GM21717 (cell line): ENCODE measurements around the gene ISCA2.
"Not testable (repeated sequence)": the region's sequence is repeated elsewhere in the genome, so short reads cannot be mapped to it uniquely, and the experiment has no call there.

ENCODE experiments used
- ATAC-seq: cut with Tn5 transposase; IDR thresholded peaks from one replicate; pipeline ENCODE4 v1.9.1; 2021; ENCODE audit warnings: mild to moderate bottlenecking, moderate library complexity; ENCODE audit not compliant: unreplicated experiment

Gene ISCA2

GRCh38 chr14:74493343-74494261, at the start of gene ISCA2:
ISCA2 (plus strand) TSS chr14:74493765; CDS start chr14:74493775, 10 bp downstream.
- ATAC-seq, result peak; percentile 84

GRCh38 chr14:74444866-74445265, 48.7 kb upstream of the ISCA2 start:
- ATAC-seq, result no peak

GRCh38 chr14:74454397-74454796, 39.2 kb upstream of the ISCA2 start:
- not testable (repeated sequence) for ATAC-seq

DNA sequence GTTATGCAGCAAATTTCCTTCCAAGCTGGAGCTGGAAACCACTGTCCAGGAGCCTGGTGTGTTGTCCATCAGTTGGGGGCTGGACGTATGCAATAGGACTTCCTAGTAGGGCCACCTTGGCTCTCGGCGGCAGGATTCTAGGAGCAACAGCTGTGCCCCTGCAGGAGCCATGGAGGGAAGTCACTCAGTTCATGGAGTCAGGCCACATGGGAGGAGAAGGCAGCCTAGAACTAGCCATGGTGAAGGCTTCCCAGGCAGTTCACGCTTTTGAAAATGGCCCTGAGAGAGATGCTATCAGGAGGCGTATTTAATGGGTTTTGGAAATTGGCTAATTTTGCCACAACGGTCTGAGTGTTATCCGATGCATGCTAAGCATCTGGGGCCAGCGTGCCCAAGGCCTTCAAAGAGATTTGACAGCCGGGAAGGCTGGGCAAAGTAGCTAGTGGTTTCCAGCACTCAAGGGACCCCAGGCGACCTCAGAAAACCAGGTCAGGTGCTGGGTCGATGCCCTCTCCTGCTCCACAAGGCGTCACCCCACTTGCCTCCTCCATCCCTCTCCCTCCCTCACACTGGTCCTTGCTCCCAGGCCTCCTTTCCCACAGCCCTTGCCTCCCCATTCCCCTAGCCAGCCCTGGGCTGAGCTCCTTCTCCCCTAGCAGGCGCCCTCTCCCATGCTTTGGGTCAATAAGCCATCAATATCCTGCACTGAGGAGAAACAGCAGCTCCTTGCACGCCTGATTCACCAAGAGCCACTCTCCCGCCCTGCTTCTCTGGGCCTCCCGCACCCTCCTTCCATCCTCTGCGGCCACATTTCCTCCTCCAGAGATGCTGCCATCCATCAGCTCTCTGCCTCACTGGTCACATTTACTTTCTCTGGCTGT, 36.6 kb upstream of the ISCA2 start:
- no peak for ATAC-seq

DNA sequence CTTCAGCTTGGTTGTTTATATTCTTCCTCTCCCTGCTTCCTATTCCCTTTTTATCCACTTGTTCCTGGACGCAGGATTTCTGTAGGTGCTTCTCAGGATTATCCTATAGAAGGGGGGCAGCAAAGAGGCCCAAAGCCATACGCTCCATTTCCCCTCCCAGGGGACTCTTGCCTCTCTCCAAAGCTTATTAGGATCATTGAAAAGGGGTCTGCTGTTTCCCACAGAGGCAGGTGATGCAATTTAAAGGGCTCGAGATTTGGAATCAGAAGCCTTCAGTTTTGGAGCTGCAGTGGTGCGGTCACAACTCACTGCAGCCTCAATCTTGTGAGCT, 36.0 kb upstream of the ISCA2 start:
- no peak for ATAC-seq

DNA sequence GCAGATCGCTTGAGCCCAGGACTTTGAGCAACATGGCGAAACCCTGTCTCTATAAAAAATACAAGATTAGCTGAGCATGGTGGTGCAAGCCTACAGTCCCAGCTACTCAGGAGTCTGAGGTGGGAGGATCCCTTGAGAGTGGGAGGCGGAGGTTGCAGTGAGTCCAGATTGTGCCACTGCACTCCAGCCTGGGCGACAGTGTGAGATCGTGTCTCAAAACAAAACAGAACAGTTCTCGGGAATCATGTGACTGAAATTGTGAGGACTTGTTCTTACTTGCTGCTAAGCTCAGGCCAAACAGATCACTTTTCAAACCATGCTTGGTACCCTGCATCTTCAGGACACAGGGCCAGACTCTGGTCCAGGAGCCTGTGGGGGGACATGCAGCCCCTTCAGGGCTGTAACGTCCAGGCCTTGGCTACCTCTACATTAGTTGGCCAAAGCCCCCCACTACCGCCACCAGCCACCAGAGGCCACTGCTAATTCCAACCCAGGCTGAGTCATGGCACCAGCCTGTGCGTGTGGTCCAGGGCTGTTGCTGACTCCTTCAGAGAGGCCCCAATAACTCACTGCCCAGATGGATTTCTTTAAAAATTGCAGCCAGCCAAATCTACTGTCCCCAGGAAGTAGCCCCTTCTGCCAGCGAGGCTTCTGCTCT, 34.1 kb upstream of the ISCA2 start:
- ATAC-seq, result no peak

DNA sequence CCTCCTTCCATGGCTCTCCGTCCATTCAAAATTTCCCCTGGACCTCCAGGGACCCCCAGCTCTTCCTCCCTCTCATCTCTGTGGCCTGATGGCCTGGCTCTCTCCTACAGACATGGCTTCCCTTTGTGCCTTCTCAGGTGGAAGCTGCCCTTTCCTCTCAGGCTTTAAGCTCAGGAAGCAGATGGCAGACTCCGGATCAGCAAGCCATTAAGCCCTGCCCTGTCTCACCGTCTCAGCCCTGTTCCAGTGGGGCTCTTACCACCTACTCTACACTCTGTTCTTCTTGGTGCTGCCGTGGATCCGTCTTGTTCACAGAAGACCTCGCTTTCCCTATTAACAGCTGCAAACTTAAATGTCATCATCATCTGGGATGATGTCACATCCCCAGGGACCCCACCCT, 33.6 kb upstream of the ISCA2 start:
- ATAC-seq, result no peak

DNA sequence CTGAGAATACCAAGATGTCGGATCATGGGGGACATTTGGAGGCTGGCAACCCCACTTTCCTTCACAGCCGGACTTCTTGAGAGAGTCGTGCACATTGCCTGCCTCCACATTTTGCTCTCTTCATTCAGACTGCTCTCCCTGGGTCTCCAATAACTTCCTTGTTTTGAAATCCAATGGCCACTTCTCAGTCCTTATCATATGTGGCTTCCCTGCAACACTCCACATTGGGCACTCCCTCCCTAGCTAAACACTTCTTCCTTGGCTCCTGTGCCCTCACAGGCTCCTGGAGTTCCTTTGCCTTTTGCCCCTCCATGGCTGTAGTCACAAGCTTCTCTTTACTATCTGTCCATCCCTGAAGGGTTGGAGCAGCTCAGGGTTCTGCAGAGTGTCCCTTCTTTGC, 30.6 kb upstream of the ISCA2 start:
- no peak for ATAC-seq

DNA sequence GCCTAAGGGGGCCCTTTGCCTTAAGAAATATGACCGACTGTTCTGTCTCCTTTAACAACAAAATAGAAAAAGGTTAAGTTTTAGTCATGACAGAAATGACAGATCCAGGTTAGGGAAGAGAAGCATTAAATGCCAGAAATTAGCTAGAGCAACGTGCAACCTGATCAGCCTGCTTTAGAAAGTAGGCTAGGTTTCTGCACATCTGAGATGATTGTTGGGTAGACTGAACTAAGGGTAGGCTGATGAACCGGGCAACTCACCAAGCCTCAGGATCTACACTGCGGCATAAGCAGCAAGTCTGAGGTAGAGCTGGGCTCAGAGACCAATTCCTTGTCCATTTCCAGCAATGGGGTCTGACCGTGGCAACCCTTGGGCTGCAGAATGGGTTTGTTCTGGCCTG, 29.9 kb upstream of the ISCA2 start:
- ATAC-seq, result no peak

- no peak for ATAC-seq
Observed at GRCh38 chr14:74464785-74465184, 28.8 kb upstream of the ISCA2 start.

DNA sequence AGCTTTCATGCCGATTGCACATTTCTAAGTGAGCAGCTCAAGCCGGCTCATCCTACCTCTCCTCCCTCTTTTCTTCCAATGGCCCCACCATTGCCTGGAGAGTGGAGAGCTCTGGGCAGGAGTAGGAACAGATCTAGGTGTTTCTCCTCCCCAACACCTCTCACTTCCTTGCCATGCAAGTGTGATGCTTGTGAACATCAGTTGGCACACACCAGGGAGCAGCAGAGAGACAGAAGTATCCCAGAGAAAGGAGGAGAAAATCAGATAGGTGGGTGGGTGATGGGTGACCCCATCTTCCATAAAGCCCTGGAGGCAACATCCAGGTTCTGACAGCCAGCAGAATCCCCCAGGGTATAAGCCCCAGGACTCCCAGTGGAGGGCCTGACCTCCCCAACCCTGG, 28.2 kb upstream of the ISCA2 start:
- ATAC-seq, result no peak

DNA sequence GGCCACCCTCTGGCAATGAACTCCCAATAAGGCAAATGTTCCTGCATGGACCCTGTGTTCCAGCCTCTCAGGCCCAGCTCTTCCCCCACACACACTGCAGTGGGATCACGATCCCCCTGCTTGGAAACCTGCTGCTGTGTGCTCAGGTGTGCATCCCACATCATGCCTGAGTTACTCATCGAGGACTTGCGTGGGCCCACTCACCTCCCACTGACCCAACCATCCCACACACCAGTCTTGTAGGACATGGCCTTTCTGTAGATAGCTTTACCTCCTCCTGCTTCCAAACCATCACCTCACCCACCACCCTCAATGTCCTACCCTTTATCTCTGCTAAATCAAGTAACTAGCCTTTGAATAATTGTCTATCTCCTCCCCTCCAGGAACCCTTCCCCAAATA, 25.1 kb upstream of the ISCA2 start:
- no peak for ATAC-seq

GRCh38 chr14:74469548-74470518, 23.7 kb upstream of the ISCA2 start:
- ATAC-seq, result no peak

DNA sequence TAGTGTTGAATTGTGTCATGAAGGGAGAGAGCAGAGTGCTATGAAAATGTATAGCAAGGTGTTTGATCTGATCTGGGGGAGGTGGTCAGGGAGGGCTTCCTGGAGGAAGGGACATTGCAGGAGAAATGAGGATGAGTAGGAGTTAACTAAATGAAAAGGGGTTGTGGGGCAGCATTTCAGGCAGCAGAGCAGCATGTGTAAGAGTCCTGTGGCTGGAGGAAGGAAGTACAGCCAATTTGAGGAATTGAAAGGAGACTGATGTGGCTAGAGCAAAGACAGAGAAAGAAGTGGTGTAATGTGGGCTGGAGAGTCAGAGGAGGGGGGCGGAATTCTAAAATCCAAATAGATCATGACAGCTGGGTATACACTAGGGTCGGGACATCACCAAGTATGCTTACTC, 21.0 kb upstream of the ISCA2 start:
- no peak for ATAC-seq

- no peak for ATAC-seq
Observed at GRCh38 chr14:74474376-74474775, 19.2 kb upstream of the ISCA2 start.

DNA sequence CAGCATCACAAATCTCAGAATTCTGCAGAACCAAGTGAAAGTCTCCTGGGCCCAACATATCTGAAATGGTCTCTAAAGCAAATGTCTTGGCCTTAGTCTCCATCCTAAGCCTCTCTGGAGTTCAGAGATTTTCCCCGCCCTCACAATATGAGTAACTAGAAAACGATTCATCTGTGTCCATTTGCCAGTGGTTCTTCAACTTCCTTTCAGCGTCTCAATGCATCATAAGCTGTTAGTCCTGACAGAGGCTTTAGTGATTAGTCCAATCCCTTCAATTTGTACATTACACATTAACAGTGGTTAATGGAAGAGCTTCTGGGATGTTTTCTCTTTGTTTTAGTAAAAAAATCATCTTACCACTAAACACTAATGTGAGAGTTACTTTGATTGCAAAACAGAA, 17.9 kb upstream of the ISCA2 start:
- no peak for ATAC-seq

DNA sequence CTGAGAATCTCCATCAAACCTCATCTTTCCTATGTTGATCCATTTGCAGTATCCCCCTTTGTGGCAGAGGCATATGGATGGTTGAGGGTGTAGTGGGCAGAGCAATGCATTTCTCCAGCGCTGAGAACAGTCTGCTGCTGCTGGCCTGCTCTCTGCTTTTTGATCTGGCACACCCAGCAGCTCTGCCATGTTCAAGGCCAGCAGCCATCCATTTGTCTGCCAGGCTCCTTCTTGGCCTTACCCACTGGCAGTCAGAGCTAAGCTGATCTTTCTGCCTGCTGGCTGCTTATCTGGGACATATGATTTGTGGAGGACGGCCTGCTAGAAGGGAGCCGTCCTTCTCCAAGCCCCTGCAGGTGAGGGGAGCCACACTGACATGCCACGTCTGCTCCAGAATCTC, 17.5 kb upstream of the ISCA2 start:
- no peak for ATAC-seq

- no peak for ATAC-seq
Observed at GRCh38 chr14:74476607-74477006, 17.0 kb upstream of the ISCA2 start.

DNA sequence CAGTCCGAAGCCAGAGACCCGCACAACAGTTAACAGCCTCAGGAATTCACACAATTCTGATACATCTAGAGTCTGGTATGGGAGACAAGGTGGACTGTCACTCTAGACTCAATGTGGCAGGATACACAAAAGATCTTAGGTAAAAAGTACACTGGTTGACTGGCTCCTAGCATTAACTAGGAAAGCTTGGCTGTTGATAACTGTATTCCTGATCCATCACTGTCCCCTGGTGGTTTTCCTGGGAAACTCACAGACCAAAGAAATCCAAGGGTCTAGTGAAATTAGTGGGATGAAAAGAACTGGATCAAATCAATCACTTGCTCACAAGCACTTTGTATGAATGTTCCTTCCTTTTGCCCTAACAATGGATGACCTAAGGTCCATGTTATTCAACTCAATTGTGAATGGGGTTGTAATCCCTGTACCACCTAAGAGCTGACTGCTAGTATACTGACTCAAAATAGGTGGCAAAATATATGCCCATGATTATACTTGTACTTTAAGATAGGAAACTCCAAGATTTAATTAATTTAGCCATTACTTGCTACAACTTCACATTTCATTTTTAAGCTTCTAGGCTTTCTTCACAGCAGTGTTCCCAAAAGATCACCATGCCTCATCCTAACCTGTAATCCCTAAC, 14.4 kb upstream of the ISCA2 start:
- ATAC-seq, result no peak

DNA sequence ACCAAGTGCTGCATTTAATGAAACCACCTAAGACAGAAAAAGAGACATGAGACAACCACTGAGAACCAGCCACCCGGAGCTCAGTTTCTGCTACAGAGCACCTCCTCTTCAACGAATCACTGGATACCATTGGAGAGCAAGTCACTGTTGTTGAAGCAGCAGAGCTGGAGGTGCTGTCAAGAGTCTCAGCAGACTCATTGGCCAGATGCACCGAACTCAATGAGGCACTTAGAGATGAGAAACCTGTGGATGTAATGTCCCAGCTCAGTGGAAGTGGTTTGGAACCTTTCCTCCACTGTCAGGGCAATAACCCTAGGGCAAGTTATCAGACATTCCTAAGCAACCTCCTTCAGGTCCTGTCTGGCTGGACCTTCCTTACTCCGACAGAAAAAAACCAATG, 13.5 kb upstream of the ISCA2 start:
- ATAC-seq, result no peak
